Muscle of arm (tissue), 12 donors: ENCODE data around the gene DAPK2. TPM values are rescaled to one million over a fixed set of nuclear protein-coding genes. Genes with fewer than 3 reads are reported as not detected.
"Not testable (repeated sequence)": the region's sequence is repeated elsewhere in the genome, so short reads cannot be mapped to it uniquely, and the experiment has no call there.

Source experiments
- DNase-seq: peaks from one replicate; pipeline ENCODE4 v3.0.0-alpha.2; 2013
- polyA plus RNA-seq, 12 donors: library from polyadenylated mRNA; unstranded; fragments of 120-200 nt; gene quantifications; one replicate each; pipeline ENCODE4 v1.2.1, GENCODE V29; 2013; ENCODE audit not compliant: insufficient read length in 12 of 12

The DAPK2 gene
- polyA plus RNA-seq, 12 donors: 2.5 to 6.6 (median 3.7) TPM; not detected in 2

DNA sequence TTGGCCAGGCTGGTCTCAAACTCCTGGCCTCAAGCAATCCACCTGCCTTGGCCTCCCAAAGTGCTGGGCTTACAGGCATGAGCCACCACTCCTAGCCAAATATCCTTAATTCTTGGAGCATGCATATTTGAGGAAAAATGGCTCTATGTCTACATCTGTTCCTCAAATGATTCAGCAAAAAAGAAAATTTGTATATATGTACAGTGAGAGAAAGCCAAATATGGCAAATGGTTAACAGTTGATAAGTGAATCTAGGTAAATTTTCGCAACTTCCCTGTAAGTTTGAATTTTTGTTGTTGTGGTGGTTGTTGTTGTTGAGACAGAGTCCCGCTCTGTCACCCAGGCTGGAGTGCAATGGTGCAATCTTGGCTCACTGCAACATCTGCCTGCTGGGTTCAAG lies 12.8 kb upstream of the DAPK2 start:
- not testable (repeated sequence) for DNase-seq

DNA sequence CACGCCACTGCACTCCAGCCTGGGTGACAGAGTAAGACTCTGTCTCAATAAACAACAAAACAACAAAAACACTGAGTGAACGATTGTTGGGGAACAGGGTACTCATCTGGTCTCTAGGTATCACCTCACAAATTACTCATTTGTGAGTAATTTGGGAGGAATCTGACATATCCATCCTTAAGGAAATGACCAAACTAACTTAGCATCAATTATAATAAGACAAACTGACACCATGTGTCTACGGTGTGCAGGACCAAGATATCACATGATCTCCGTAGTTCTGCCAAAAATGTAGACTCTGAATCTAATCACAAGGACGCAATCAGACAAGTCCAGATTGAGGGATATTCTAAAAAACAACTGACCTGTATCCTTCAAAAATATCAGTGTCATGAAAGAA lies 12.0 kb upstream of the DAPK2 start:
- no peak for DNase-seq

DNA sequence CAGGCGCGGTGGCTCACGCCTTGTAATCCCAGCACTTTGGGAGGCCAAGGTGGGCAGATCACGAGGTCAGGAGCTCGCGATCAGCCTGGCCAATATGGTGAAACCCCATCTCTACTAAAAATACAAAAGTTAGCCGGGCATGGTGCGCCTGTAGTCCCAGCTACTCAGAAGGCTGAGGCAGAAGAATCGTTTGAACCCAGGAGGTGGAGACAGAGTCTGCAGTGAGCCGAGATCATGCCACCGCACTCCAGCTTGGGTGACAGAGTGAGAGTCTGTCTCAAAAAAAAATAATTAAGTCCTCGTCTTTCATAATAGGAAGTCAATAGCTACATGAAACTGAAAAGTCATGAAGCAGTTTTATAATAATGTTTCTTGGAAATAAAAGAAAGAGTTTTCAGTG lies 7.4 kb upstream of the DAPK2 start:
- DNase-seq: not testable (repeated sequence)

DNA sequence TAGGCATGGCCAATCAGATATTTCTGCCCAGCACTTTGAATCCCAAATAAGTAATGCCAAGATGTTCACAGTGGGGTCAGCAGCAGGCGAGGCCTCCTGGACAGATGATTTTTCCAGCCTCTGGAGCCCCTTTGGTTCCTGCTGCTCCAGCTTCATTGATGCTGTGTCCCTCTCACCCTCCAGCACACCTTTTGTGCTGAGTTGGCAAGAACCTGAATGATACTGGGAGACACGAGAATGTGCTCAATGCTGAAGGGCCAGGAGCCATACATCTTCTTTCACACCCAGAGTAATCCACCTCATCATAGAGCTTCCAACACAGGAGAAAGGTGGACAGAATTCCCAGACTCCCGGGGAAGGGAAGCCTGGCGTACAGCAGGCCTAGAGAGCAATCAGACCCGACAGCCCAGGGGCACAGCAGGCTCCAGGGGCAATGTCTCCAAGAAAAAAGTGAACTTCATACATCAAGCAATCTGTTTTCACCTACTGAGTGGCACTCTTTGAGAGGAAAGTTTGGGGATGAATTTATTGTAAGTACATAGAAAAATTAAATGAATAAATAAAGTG lies 6.7 kb upstream of the DAPK2 start:
- no peak for DNase-seq

DNA sequence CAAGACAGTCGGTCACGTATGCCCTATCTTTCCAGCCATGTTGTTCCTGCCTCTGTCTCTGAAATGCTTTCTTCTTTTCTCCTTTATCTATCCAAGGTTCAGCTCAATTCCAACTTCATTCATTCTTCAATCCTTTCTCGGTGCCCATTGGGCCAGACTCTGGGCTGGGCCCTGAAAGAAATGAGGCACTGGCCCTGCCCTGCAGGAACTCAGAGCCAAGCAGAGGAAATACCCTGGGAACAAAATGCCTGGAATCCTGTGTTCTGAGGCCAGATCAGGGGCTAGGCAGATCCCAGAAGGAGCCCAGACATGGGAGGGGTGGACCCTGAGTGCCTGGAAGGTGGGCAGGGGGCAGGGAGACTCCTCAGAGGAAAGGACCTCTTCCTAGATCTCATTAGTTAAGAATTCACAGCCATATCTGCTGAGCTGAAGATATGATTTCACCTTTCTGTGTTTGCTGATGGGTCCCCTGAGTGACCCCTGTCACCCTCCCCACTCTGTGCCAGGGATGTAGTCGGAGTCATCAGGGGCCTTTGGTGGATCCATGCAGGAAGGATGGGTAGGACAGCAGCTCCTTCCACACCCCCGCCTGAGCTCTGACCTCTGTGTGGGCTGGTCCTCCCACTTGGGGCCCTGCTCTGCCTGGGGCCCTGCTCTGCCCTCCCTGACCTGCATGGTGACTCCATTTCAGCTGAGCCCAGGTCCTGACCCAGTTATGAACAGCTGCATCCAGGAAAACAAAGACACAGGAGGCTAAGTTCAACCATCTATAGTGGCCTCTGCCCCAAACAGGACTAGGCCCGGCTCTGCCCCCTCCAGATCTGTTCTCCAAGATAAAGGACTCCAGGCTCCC lies 5.3 kb upstream of the DAPK2 start:
- no peak for DNase-seq

DNA sequence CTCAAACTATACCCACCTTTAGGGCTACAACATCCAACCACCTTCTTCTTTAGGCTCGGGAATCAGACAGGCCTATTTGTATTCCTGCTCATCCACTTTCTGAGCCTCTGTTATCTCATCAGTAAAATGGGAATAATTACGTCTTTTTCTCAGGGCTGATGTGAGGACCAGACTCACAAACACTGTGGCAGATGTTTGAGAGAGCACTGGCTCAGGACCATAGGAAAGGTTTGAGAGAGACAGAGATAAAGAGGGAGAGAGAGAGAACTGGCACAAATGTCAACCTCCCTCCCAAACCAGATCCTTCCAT lies 4.8 kb upstream of the DAPK2 start:
- no peak for DNase-seq

DNA sequence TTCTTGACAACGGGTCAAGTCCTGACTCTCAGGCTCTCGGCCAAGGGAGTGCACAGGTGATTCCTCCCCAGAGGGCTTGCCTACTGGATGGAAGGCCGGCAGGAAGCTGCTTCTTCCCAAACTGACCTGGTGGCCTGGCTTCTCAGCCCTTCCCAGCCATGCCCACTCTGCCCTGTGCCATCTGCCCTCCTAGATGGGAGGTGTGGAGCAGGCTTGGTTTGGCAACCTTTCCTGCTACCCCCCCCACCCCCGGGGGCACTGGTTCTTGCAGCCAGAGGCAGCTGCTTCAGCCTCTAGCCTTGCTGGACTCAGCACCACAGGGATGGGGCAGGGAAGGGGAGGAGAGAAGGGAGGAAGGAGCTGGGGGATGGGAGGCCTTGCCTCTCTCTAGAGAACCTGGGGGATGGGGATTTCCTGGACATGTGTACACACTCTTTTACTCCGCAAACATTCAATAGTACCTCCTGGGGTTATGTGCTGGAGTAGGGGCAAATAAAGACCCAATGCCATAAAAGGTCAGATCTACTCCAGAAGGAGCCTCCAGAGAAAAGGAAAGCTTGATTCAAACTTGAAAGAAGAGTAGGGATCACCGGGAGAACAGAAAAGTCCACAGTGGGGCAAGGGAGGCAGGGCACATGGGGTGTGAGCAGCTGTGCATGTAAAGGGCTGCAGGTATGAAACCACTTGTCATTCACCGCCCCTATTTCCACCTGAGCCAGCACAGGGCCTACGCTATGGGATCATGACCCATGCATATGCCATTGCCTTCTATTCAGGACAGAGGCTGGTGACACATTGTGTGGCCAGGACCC lies 4.2 kb upstream of the DAPK2 start:
- DNase-seq: no peak

DNA sequence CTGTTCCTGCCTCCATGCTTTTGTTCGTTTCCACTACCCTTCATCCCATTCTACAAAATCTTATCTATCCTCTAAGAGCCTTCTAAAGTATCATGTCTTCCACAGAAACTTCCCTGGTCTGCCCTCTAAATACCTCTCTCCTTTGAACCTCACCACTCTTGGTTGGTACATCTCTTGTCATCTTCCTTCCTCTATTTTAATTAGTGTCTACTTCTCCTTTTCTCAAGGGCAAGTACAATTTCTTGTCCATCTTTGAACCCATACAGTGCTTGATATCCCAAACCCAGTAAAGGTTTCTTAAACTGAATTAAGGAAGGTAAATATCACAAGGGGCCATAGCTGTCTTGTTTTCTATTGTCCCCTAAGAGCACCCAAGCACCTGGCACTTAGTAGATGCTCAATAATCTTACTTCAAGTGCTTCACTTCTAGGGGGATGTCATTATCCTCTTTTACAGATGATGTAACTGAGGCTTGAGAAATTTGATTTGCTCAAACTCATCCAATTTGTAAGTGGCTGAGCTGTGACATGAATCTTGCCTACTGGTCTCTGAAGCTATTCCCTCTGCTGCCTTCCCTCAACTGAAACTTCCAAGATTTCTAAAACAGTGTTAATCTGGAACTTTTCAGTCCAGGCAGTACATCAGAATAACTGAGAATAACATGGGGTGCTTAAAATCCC lies 2.6 kb upstream of the DAPK2 start:
- no peak for DNase-seq

DNA sequence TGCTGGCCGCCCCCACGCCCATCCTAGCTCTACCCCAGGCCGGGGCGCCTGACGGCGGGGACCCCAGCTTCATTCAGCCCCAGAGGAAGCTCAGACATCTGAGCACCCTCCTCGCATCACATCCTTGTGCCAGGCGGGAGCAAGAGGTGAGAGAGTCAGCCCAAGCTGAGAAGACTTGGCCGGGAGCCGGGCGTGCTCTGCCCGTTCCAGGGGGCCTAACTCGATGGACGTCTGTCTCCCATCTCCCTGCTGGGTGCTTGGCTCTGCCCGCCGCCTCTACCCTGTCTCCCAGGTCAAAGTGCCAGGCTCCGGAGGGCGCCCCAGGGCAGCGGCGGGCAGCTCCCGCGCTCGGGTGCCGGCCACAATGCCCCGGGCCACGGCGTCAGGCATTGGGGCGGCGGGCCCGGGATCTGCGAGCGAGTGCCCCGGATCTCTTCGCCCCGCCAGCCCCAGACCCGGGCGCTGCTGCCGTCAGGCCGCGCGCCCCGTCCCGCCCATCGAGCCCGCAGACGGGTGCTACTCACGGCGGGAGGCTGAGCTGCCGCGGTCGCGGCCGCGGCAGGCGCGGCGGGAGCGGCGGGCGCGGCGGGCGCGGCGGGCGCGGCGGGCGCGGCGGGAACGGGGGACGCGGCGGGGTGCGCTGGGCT lies 388 bp downstream of the DAPK2 start:
- DNase-seq: no peak

DNA sequence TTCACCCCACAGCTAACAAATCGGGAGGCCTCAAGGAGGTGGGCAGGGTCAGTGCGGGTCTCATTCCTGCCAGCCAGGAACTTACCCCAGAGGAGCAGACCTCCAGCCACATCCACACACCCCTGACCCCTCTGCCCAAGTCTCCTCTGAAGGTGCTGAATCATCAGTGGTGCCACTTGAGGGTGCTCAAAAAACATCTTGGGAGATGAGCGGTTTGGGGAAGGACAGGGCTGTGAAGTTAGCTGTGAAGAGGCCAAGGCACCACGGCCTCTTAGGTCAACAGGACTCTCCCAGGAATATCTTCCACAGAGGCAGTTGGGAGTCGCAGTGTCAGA lies 1.2 kb downstream of the DAPK2 start:
- no peak for DNase-seq

DNA sequence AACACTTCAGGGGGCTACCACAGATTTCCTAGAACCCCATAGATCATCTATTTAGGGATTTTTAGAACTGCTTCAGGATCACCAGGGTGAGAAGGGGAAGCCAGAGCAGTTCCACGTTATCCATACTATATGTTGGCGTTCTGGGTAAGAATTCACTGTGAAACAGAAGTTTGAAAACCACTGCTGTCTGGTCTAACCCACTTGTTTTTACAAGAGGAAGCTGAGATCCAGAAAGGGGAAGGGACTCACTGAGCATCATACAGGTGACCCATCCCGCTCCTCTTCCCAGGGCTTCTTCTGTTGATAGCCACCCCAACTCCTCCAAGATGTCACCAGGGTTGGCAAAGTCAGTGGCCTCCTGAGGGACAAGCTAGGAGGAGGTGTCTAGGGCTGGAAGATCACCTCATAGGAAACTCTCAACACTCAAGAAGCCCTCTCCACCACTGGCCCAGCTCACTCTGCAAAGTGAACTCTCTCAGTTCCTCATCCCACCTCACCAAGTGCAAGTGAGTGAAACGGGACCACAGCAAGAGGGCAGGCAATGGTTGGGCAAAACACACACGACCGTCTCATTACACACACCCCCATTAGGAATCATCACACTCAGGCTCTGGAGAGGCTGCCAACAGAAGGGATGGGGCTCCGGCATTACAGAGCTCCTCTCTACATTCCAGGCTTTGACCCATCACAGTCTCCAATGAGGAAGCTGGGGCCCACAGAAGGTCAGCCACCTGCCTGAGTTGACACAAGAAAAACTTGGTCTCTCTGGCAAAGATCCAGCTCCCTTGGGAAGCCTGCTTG lies 1.8 kb downstream of the DAPK2 start:
- no peak for DNase-seq

DNA sequence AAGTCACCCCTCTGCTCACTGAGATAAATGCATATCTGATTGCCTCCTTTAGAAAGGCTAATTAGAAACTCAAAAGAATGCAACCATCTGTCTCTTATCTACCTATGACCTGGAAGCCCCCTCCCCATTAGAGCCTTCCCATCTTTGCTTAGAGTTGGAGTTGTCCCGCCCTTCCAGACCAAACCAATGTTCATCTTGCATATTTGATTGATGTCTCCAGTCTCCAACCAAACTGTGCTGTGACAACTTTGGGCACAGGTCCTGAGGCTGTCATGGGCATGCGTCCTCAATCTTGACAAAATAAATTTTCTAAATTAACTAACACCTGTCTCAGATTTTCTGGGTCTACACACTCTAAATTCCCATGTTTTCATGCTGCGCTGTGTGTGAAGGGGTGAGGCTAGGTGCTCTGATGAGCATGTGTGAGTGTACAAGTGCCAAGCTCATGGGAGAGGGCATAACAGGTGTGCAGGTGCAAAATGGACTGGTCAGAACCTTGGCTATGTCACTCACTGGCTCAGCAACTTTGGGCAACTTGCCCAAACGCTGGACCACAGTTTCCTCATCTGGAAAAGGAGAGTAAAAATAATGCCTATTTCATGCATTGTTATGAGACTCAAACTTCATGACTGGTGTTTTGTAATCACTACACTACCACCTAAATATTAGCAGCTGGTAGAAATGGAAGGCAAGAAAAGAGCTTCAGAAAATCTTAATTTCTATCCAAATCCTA lies 7.2 kb downstream of the DAPK2 start:
- DNase-seq: no peak

DNA sequence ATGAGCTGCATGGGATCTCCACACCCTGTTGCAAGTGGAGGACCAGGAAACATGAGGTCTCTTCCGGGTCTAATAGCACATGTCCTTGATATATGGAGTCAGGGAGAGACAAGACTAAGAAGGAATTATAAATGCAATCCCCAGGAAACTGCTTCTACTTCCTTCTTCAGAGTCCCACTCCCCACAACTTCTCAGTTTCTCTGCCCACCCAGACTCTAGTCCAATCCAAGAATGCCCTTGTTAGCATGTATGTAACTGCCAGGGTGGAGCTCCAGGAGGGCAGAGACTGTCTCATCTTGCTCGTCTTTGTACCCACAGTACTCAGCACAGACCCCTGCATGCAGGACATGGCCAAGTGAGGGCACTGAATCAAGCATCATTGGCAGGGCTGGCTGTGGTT lies 8.3 kb downstream of the DAPK2 start:
- DNase-seq: no peak

DNA sequence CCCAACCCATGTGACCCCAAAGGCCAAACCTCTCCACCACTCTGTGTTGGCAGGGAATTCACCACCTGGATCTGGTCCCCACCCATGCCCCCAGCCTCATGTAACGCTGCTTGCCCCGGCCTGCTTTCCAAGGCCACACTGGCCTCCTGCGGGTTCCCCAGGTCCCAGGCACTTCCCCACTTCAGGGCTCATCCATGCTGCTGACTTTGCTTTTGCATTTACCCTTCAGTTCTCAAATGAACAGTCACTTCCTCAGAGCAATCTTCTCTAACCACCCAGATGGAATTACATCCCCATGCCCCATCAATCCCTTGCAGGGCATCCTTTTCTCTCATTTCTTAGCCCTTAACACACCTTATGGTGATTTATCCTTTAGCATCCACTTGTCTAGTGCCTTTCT lies 9.2 kb downstream of the DAPK2 start:
- no peak for DNase-seq

DNA sequence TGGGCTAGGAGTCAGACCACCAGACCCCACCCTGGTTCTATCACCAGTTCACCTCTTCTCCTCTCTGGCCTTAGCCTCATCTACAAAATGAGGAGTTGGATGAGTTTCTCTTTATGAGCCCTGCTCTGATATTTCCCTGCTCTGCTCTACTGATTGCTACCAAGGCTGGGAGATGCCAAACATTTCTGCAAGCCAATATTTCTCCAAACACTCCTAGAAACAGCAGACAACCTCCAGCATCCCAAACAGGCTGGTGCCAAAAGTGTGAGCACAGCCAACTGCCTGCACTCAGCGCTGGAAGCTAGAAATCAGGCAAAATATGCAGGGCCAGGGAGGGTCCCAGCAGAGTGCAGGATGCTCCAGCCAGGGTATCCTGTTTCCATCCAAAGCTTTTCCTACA lies 10.8 kb downstream of the DAPK2 start:
- DNase-seq: no peak

DNA sequence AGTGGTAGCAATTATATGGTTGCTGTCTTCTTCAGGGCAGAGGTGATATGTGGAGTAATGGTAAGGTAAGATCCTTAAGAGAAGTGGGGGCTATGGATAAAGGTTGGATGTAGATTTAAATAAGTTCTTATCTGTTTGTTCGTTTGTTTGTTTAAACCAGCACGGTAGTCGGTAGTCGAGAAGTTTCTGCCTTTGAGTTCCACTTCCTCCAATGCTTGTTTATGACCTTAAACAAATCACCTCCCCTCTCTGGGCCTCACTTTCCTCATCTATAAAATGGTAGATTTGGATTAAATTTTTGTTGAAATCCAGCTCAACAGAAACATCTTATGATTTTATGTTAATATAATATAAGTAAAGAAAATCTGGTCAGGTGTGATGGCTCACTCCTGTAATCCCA lies 11.8 kb downstream of the DAPK2 start:
- DNase-seq: no peak

DNA sequence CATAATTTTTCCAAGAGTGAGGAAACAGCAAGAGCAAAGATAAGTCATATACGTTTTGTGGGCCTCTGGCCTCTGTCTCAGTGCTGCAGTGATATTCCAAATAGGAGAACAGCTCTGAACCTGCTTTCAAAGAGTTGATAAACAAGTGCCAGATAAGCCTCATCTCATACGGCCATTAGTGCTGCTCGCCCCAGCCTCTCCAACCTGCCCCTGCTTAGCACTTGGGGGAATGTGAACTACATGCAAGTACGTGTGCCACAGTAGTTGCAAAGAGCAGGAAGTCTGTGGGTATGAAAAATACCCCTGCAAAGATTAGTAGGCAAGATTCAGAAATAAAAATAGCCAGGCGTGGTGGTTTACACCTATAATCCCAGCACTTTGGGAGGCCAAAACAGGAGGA lies 14.0 kb downstream of the DAPK2 start:
- DNase-seq: no peak

DNA sequence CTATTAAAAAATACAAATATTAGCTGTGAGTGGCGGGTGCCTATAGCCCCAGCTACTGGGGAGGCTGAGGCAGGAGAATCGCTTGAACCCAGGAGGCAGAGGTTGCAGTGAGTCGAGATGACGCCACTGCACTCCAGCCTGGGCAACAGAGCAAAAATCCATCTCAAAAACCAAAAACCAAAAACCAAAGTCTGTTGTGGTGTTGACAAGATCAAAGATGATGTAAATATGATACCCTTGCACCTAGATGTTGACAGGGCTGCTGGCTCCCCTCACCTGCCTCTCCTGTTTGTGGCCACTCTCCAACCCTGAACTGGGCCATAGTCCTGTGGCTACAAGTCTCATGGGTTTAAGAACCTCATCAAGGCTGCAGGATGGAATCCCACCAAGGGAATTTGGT lies 16.2 kb downstream of the DAPK2 start:
- DNase-seq: no peak

DNA sequence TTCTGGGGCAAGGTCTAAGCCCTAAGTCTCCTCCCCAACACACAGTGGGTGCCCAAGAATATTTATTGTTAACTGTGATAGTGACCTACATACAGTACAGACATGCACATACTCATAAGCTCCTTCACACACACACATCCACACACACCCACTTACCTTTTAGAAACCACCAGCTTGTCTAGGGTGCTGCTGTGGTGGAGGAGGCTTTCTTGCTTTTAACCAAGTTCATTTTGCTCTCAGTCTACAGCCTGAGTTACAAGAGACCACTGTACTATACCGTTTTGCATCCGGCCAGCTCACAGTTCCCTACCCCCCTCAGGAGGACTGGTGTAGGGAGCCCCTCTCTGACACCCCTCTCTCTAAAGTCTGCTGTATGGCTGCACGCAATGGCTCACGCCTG lies 16.7 kb downstream of the DAPK2 start:
- DNase-seq: no peak

DNA sequence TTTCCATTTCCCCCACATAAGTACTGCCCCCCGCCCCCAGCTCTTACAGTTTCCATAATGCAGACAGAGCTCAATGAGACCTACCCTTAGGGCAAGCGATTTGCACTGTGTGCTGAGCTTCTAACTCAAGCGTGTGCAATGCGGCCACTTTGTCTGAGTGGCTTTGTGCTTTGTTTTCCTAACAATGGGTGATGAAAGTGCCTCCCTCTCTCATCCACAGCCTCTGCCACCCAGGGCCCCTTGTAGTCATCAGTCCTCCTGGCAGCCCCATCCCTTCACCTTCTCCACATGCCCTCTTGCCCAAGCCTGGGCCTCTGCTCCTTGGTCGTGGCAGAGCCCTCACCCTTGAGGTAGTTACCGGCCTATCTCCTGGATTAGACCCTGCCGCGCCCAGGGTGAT lies 17.2 kb downstream of the DAPK2 start:
- no peak for DNase-seq

DNA sequence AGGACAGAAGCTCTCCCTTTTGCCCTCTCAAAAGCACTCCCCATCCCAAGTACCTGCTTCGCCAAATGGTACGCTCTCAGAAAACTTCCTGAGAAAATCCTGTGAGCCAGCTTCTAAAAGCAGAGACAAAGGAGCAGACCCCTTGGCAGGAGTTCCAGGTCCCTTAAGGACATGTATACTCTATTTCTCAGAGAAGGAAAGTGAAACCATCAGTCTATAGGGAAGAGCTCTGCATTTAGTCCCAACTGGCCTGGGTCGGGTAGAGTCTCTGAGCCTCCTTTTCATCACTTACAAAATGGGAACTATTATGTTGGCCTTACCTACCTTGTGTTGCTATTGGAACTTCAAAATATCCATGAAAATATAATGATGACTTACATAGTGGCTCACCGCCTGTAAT lies 19.7 kb downstream of the DAPK2 start:
- no peak for DNase-seq
